Keratinocyte (primary cell): ENCODE measurements around the gene ARHGAP18. TPM values are rescaled to one million over a fixed set of nuclear protein-coding genes. Genes with fewer than 3 reads are reported as not detected.

Experiments used
- DNase-seq: peaks from one replicate; pipeline ENCODE4 v3.0.0-alpha.2; 2011; ENCODE audit warnings: low read depth, missing footprints, low spot score
- FAIRE-seq: peaks from 2 replicates; lab custom pipeline; 2011; peaks lifted over from hg19 to GRCh38; lab: Jason Lieb, UNC
- H2AFZ ChIP-seq: 2 replicates; pipeline ENCODE4 v1.6.0; 2012; ENCODE audit warnings: low read length, control low read depth, inconsistent platforms; ENCODE audit not compliant: control insufficient read depth
- H3K27ac ChIP-seq: 2 replicates; pipeline ENCODE4 v1.5.1; 2011; ENCODE audit warnings: low read length; ENCODE audit not compliant: control insufficient read depth, insufficient read depth
- H3K27me3 ChIP-seq: 3 replicates; pipeline ENCODE4 v1.6.0; 2011; ENCODE audit warnings: low read length; ENCODE audit not compliant: control insufficient read depth, insufficient read depth; ENCODE audit errors: extremely low read depth
- H3K36me3 ChIP-seq, 2 experiments: 2 replicates in 1 of 2; 3 replicates in 1 of 2; pipeline ENCODE4 v1.5.1; 2011; ENCODE audit warnings: low read length in 2 of 2, mild to moderate bottlenecking in 1 of 2; ENCODE audit not compliant: control insufficient read depth in 2 of 2, insufficient read depth in 2 of 2; ENCODE audit errors: extremely low read depth in 1 of 2
- H3K4me1 ChIP-seq: 3 replicates; pipeline ENCODE4 v1.5.1; 2011; ENCODE audit warnings: low read length; ENCODE audit not compliant: control insufficient read depth, insufficient read depth; ENCODE audit errors: extremely low read depth
- H3K4me2 ChIP-seq: 3 replicates; pipeline ENCODE4 v1.6.0; 2011; ENCODE audit warnings: low read depth, low read length; ENCODE audit not compliant: control insufficient read depth, insufficient read depth; ENCODE audit errors: extremely low read depth
- H3K4me3 ChIP-seq, 3 experiments: fragments of 200-600 bp in 1 of 3; sonication (generic) in 1 of 3; 2 replicates in 2 of 3; 3 replicates in 1 of 3; pipeline ENCODE4 v1.5.1; 2011 to 2016; ENCODE audit warnings: low read length in 3 of 3, mild to moderate bottlenecking in 3 of 3, control low read depth in 2 of 3, inconsistent platforms in 1 of 3, low read depth in 1 of 3, mixed read lengths in 1 of 3, mixed run types in 1 of 3, moderate library complexity in 1 of 3; ENCODE audit not compliant: control insufficient read depth in 2 of 3, insufficient read depth in 2 of 3; ENCODE audit errors: extremely low read depth in 1 of 3
- H3K79me2 ChIP-seq: 2 replicates; pipeline ENCODE4 v1.6.0; 2012; ENCODE audit warnings: low read length; ENCODE audit not compliant: control insufficient read depth, insufficient read depth
- H3K9ac ChIP-seq: 3 replicates; pipeline ENCODE4 v1.6.0; 2011; ENCODE audit warnings: low read length; ENCODE audit not compliant: control insufficient read depth, insufficient read depth; ENCODE audit errors: extremely low read depth
- H3K9me1 ChIP-seq: 3 replicates; pipeline ENCODE4 v1.6.0; 2011; ENCODE audit warnings: low read length; ENCODE audit not compliant: control insufficient read depth, insufficient read depth; ENCODE audit errors: extremely low read depth
- H3K9me3 ChIP-seq: 2 replicates; pipeline ENCODE4 v1.5.1; 2012; ENCODE audit warnings: low read depth, low read length; ENCODE audit not compliant: control insufficient read depth
- H4K20me1 ChIP-seq: 3 replicates; pipeline ENCODE4 v1.6.0; 2011; ENCODE audit warnings: low read length; ENCODE audit not compliant: control insufficient read depth, insufficient read depth; ENCODE audit errors: extremely low read depth
- CTCF ChIP-seq, 3 experiments: IDR thresholded peaks in 1 of 3; conservative IDR thresholded peaks in 1 of 3; optimal IDR thresholded peaks in 1 of 3; 2 replicates in 2 of 3; 3 replicates in 1 of 3; pipeline versions ENCODE3 to v1.5.1; 2011; ENCODE audit warnings: low read length in 3 of 3, mild to moderate bottlenecking in 3 of 3, moderate library complexity in 2 of 3, control low read depth in 1 of 3, inconsistent platforms in 1 of 3; ENCODE audit not compliant: insufficient read depth in 2 of 3; ENCODE audit errors: extremely low read depth in 1 of 3
- EZH2 ChIP-seq: IDR thresholded peaks from one replicate; pipeline ENCODE4 v1.6.1; 2012; ENCODE audit warnings: inconsistent platforms, mild to moderate bottlenecking, low read length, moderate library complexity
- dilution Hi-C: fragments of 300-500 bp; cut with MboI; formaldehyde crosslinking; loops from one replicate; pipeline ENCODE4 v1.7.0; 2020; ENCODE audit warnings: low sequenced_read_pairs; ENCODE audit not compliant: extremely low pct_ligation_motif_present
- polyA plus RNA-seq, 5 experiments: library from polyadenylated mRNA; depleted of rRNA in 3 of 5; stranded (reverse) in 3 of 5; stranded (forward) in 1 of 5; unstranded in 1 of 5; fragments of >200 nt; gene quantifications; 1 replicate in 1 of 5; 2 replicates in 3 of 5; 3 replicates in 1 of 5; pipeline versions ENCODE4 v1.2.1 to v1.2.3, GENCODE V29; 2011 to 2012; ENCODE audit warnings: missing spikeins in 2 of 5, low read depth in 1 of 5, low replicate concordance in 1 of 5

The ARHGAP18 gene
- polyA plus RNA-seq, 1 donor (not counting 4 experiments of a cell fraction or from before 2014, with no cell fraction given): 17.7 TPM

GRCh38 chr6:129707882-129708495 is 2.0 kb downstream of the ARHGAP18 start:
- Histone ChIP-seq H3K4me3 (peak overlapping the region; percentile 51 to 96 (median 90)), H3K36me3 (peaks cover 0 to 13% of the 10 kb centered on the region in 2 experiments), H3K9me1 (no peaks in the 10 kb centered on the region), H4K20me1 (no peaks in the 10 kb centered on the region), H3K9ac (peak overlapping the region; percentile 81), H3K4me2 (peak overlapping the region; percentile 73), H3K27ac (no peak overlapping the region), H3K27me3 (no peaks in the 10 kb centered on the region), H2AFZ (no peak overlapping the region), H3K9me3 (no peaks in the 10 kb centered on the region), H3K4me1 (peaks cover 26% of the 10 kb centered on the region), H3K79me2 (peaks cover 69% of the 10 kb centered on the region)
- FAIRE-seq (no peak), DNase-seq (no peak)
- TF ChIP-seq CTCF (optimal IDR thresholded peaks at IDR 0.05 in 1 of 3, IDR thresholded peaks at IDR 0.05 in 1 of 3, conservative IDR thresholded peaks at IDR 0.05 in 1 of 3; ENCODE audit: extremely low read depth in 1 of 3, insufficient read depth in 2 of 3, low read length in 3 of 3) (no peak), EZH2 (no peak)
- dilution Hi-C loops: no loop called here

GRCh38 chr6:129707028-129707427 is 2.9 kb downstream of the ARHGAP18 start:
- no peak for FAIRE-seq

More at GRCh38 chr6:129707028-129707427, 2.9 kb downstream of the ARHGAP18 start:
- DNase-seq: no peak
- no peaks in the 10 kb centered on the region for H3K9me1 ChIP-seq
- no peak overlapping the region for H3K9ac ChIP-seq
- H3K4me2 ChIP-seq: no peak overlapping the region
- peaks cover 0 to 13% of the 10 kb centered on the region in 2 experiments for H3K36me3 ChIP-seq
- dilution Hi-C loops: no loop called here
- H3K27ac ChIP-seq: no peak overlapping the region
- peaks cover 34% of the 10 kb centered on the region for H3K4me1 ChIP-seq
- no peak overlapping the region for H3K4me3 ChIP-seq
- H3K27me3 ChIP-seq: no peaks in the 10 kb centered on the region
- peaks cover 78% of the 10 kb centered on the region for H3K79me2 ChIP-seq
- no peaks in the 10 kb centered on the region for H4K20me1 ChIP-seq
- H2AFZ ChIP-seq: no peak overlapping the region
- no peak for TF ChIP-seq CTCF (optimal IDR thresholded peaks at IDR 0.05 in 1 of 3, IDR thresholded peaks at IDR 0.05 in 1 of 3, conservative IDR thresholded peaks at IDR 0.05 in 1 of 3; ENCODE audit: extremely low read depth in 1 of 3, insufficient read depth in 2 of 3, low read length in 3 of 3)
- TF ChIP-seq EZH2: no peak
- H3K9me3 ChIP-seq: no peaks in the 10 kb centered on the region
